CD14-positive monocyte (primary cell): ENCODE results near the gene RHBDL1. TPM values are rescaled to one million over a fixed set of nuclear protein-coding genes. Genes with fewer than 3 reads are reported as not detected.

Experiments used
- DNase-seq, 3 donors: peaks; one replicate each; pipeline ENCODE4 v3.0.0-alpha.2; 2011 to 2022
- H2AFZ ChIP-seq: 2 replicates; pipeline ENCODE4 v1.6.0; 2012; ENCODE audit warnings: mild to moderate bottlenecking, low read depth, low read length, inconsistent platforms; ENCODE audit not compliant: insufficient read depth, poor library complexity, severe bottlenecking
- H3K27ac ChIP-seq, 2 donors: 1 replicate in 1 of 2; 2 replicates in 1 of 2; pipeline ENCODE4 v1.5.1; 2012 to 2013; ENCODE audit warnings: low read length in 2 of 2, control low read depth in 1 of 2, inconsistent platforms in 1 of 2, low read depth in 1 of 2, mild to moderate bottlenecking in 1 of 2
- H3K27me3 ChIP-seq, 2 donors: one replicate each; pipeline versions ENCODE4 v1.6.0 to v1.6.1; 2011 to 2013; ENCODE audit warnings: low read length in 2 of 2; ENCODE audit not compliant: control insufficient read depth in 2 of 2, insufficient read depth in 2 of 2
- H3K36me3 ChIP-seq, 2 donors: replicated peaks in 1 of 2; 1 replicate in 1 of 2; 2 replicates in 1 of 2; pipeline versions ENCODE4 v1.5.1 to v1.6.1; 2012 to 2013; ENCODE audit warnings: low read length in 2 of 2, control low read depth in 1 of 2, inconsistent platforms in 1 of 2, mild to moderate bottlenecking in 1 of 2; ENCODE audit not compliant: insufficient read depth in 2 of 2, control insufficient read depth in 1 of 2
- H3K4me1 ChIP-seq, 2 donors: 1 replicate in 1 of 2; 2 replicates in 1 of 2; pipeline versions ENCODE4 v1.5.1 to v1.6.1; 2012 to 2013; ENCODE audit warnings: low read length in 2 of 2, control low read depth in 1 of 2, inconsistent platforms in 1 of 2, mild to moderate bottlenecking in 1 of 2, moderate library complexity in 1 of 2; ENCODE audit not compliant: insufficient read depth in 2 of 2, control insufficient read depth in 1 of 2
- H3K4me2 ChIP-seq: replicated peaks from 2 replicates; pipeline ENCODE3; 2012; ENCODE audit warnings: low read length, moderate library complexity, mild to moderate bottlenecking; ENCODE audit not compliant: poor library complexity, severe bottlenecking; ENCODE audit errors: extremely low read depth
- H3K4me3 ChIP-seq, 3 experiments: fragments of 200-600 bp in 1 of 3; sonication (generic) in 1 of 3; replicated peaks in 1 of 3; 1 replicate in 2 of 3; 2 replicates in 1 of 3; pipeline ENCODE4 v1.5.1; 2011 to 2013; ENCODE audit warnings: low read length in 3 of 3, mild to moderate bottlenecking in 3 of 3, control low read depth in 2 of 3, low read depth in 2 of 3, inconsistent platforms in 1 of 3, moderate library complexity in 1 of 3
- H3K79me2 ChIP-seq: 2 replicates; pipeline ENCODE4 v1.6.0; 2012; ENCODE audit warnings: mild to moderate bottlenecking, control low read depth, inconsistent platforms, low read length, moderate library complexity; ENCODE audit not compliant: insufficient read depth
- H3K9ac ChIP-seq: 2 replicates; pipeline ENCODE4 v1.6.0; 2017; ENCODE audit warnings: low read length, mild to moderate bottlenecking; ENCODE audit not compliant: insufficient read depth, poor library complexity, severe bottlenecking
- H3K9me3 ChIP-seq, 2 donors: replicated peaks in 1 of 2; 1 replicate in 1 of 2; 2 replicates in 1 of 2; pipeline versions ENCODE4 v1.5.1 to v1.6.1; 2012 to 2013; ENCODE audit warnings: low read length in 2 of 2, control low read depth in 1 of 2; ENCODE audit not compliant: control insufficient read depth in 1 of 2, insufficient read depth in 1 of 2
- H4K20me1 ChIP-seq: 2 replicates; pipeline ENCODE4 v1.6.0; 2012; ENCODE audit warnings: mild to moderate bottlenecking, low read length, control low read depth, moderate library complexity; ENCODE audit not compliant: insufficient read depth
- H3K27ac Mint-ChIP-seq, 7 donors: one replicate each; pipeline ENCODE4 v1.8.0; 2020; ENCODE audit warnings: mild to moderate bottlenecking in 7 of 7, mixed read lengths in 7 of 7, moderate library complexity in 6 of 7, inconsistent platforms in 2 of 7
- H3K27me3 Mint-ChIP-seq, 3 donors: one replicate each; pipeline ENCODE4 v1.8.0; 2021 to 2022; ENCODE audit warnings: low read depth in 3 of 3, mild to moderate bottlenecking in 3 of 3, mixed read lengths in 3 of 3, moderate library complexity in 3 of 3, inconsistent platforms in 1 of 3
- H3K36me3 Mint-ChIP-seq, 2 donors: one replicate each; pipeline ENCODE4 v1.8.0; 2020; ENCODE audit warnings: mixed read lengths in 2 of 2, inconsistent platforms in 1 of 2, mild to moderate bottlenecking in 1 of 2
- H3K4me1 Mint-ChIP-seq: one replicate; pipeline ENCODE4 v1.8.0; 2020; ENCODE audit warnings: mild to moderate bottlenecking, mixed read lengths
- H3K4me3 Mint-ChIP-seq, 2 donors: one replicate each; pipeline ENCODE4 v1.8.0; 2020; ENCODE audit warnings: mild to moderate bottlenecking in 2 of 2, mixed read lengths in 2 of 2, moderate library complexity in 1 of 2
- H3K9me3 Mint-ChIP-seq, 7 donors: one replicate each; pipeline ENCODE4 v1.8.0; 2020 to 2022; ENCODE audit warnings: mixed read lengths in 7 of 7, mild to moderate bottlenecking in 6 of 7, moderate library complexity in 6 of 7, inconsistent platforms in 2 of 7
- CTCF ChIP-seq: fragments of 200-600 bp; IDR thresholded peaks from one replicate; pipeline ENCODE4 v1.8.0; 2022; ENCODE audit warnings: antibody characterized with exemption, mild to moderate bottlenecking
- WGBS: methylation state at CpG from one replicate; pipeline ENCODE4 v1.1.5; 2013; ENCODE audit warnings: missing lambda C conversion rate; ENCODE audit not compliant: insufficient coverage; 5-methylcytosine and 5-hydroxymethylcytosine counted together
- intact Hi-C, 2 donors: fragments of 100-400 bp; cut with micrococcal nuclease; formaldehyde crosslinking; loops; one replicate each; pipeline versions ENCODE4 v1.15.0 to v1.15.1; 2023
- polyA plus RNA-seq, 3 donors: library from polyadenylated mRNA; depleted of rRNA in 1 of 3; unstranded in 2 of 3; stranded (reverse) in 1 of 3; fragments of 300-500 nt in 2 of 3; fragments of >200 nt in 1 of 3; fragmentation: Illumina TruSeq in 2 of 3; gene quantifications; 1 replicate in 2 of 3; 2 replicates in 1 of 3; pipeline ENCODE4 v1.2.3, GENCODE V29; 2012 to 2021

Gene RHBDL1
- polyA plus RNA-seq, 3 donors, result 1.3 TPM; not detected in 2

GRCh38 chr16:630815-631405 is 44.6 kb upstream of the RHBDL1 start, which contains the start of gene WFIKKN1:
Gene WFIKKN1, plus strand, starts transcription at chr16:630985. Its CDS starts 269 bp downstream, at chr16:631254.
- no peaks in the 10 kb centered on the region for H3K9me3 Mint-ChIP-seq
- H3K27me3 Mint-ChIP-seq, result peaks cover 2 to 12% (median 5%) of the 10 kb centered on the region in 3 donors
- Histone ChIP-seq H3K4me3 (no peak within 1 kb of the TSS), H3K9me3 (no peaks in the 10 kb centered on the region), H3K27me3 (no peaks in the 10 kb centered on the region), H3K36me3 (peaks cover 29 to 42% of the 10 kb centered on the region in 2 donors), H3K79me2 (peaks cover 12% of the 10 kb centered on the region), H2AFZ (no peak within 1 kb of the TSS), H4K20me1 (peaks cover 54% of the 10 kb centered on the region), H3K9ac (peak within 1 kb of the TSS; percentile 21), H3K4me1 (peaks cover 15 to 28% of the 10 kb centered on the region in 2 donors), H3K4me2 (no peak within 1 kb of the TSS), H3K27ac (no peak within 1 kb of the TSS)
- H3K4me1 Mint-ChIP-seq, result peaks cover 8% of the 10 kb centered on the region
- 2% methylated on average over 20 of the region's 23 CpGs for WGBS
- intact Hi-C loops, result no loop called here
- peaks cover 28 to 34% of the 10 kb centered on the region in 2 donors for H3K36me3 Mint-ChIP-seq
- H3K27ac Mint-ChIP-seq, result peak within 1 kb of the TSS in 1 of 7 donors; percentile 15
- no peak for TF ChIP-seq CTCF
- peak in 1 of 3 donors; percentile 5 for DNase-seq
- no peak within 1 kb of the TSS for H3K4me3 Mint-ChIP-seq

- Mint-ChIP-seq H3K4me3 (no peak overlapping the region), H3K4me1 (peaks cover 8% of the 10 kb centered on the region), H3K9me3 (no peaks in the 10 kb centered on the region), H3K27ac (peak overlapping the region in 1 of 7 donors; percentile 20), H3K36me3 (peaks cover 21 to 26% of the 10 kb centered on the region in 2 donors), H3K27me3 (peaks cover 5 to 12% (median 8%) of the 10 kb centered on the region in 3 donors)
- Histone ChIP-seq H3K9ac (no peak overlapping the region), H3K27me3 (no peaks in the 10 kb centered on the region), H3K4me2 (no peak overlapping the region), H3K36me3 (peaks cover 22 to 32% of the 10 kb centered on the region in 2 donors), H3K9me3 (no peaks in the 10 kb centered on the region), H4K20me1 (peaks cover 54% of the 10 kb centered on the region), H3K4me1 (peaks cover 15 to 35% of the 10 kb centered on the region in 2 donors), H3K27ac (no peak overlapping the region), H3K4me3 (no peak overlapping the region), H3K79me2 (peaks cover 12% of the 10 kb centered on the region), H2AFZ (no peak overlapping the region)
- WGBS, result 72% methylated on average over 5 of the region's 9 CpGs
- intact Hi-C loops, result no loop called here
- no peak for TF ChIP-seq CTCF
- DNase-seq, result no peak
Measured at GRCh38 chr16:631808-632358, 43.6 kb upstream of the RHBDL1 start.
